Measurements from ENCODE around the gene DCLRE1B. TPM values are rescaled to one million over a fixed set of nuclear protein-coding genes. Genes with fewer than 3 reads are reported as not detected.
A peak's percentile ranks its signal among the peaks of the same experiment; 100 is the strongest.

The DCLRE1B gene
- total RNA-seq, 1 donor from 2014 or later: 21.5 TPM

DNA sequence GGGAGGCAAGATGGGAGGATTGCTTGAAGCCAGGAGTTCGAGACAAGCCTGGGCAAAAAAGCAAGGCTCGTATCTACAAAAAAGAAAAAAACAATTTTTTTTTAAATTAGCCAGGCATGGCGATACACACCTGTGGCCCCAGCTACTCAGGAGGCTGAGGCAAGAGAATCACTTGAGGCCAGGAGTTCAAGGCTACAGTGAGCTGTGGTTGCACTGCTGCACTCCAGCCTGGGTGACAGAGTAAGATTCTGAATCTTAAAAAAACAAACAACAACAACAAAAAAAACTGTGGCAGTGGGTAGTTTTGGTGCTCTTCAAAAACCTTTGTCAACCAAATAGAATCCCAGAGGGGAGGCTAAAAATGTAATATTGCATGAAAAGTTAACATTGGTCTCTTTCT is 34.3 kb upstream of the DCLRE1B start:
- no peak overlapping the region for H3K4me3 Mint-ChIP-seq
- H3K27me3 Mint-ChIP-seq (ENCODE audit: low read depth): no peaks in the 10 kb centered on the region

DNA sequence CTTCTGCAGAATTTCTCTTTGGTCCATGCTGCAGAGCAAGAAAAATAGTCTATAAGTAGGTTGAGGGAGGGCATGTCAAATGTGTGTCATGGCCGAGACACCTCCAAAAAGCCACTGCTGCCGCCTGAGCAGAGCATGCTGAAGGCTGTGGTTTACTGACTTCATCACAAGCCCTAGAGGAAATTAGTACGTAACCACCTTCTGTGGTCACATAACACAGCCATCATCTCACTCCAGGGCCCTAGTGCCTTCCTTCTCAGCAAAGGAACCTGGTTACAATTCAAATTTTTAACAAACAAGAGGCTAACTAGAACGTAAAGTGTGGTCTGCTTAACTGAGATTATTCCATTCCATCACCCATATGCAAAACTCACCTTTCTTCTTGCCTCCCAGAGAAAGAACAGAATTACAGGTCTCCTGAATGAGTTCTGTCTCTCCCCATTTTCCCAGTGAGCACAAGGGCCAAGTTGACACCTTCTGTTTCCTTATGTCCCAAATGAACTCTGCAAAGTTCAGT is 33.5 kb upstream of the DCLRE1B start, which contains the start of gene PTPN22:
TSS of gene PTPN22 (minus strand) at position 116 of the 517 bp plus-strand sequence.
- H3K4me1 Mint-ChIP-seq: no peaks in the 10 kb centered on the region
- DNase-seq (ENCODE audit: low read depth, low spot score): no peak
- H3K27ac Mint-ChIP-seq (ENCODE audit: unreplicated experiment): peak within 1 kb of the TSS; percentile 43
- H3K4me3 Mint-ChIP-seq: no peak within 1 kb of the TSS
- H3K27me3 Mint-ChIP-seq (ENCODE audit: low read depth): no peaks in the 10 kb centered on the region
- TF ChIP-seq, protein P1, sequence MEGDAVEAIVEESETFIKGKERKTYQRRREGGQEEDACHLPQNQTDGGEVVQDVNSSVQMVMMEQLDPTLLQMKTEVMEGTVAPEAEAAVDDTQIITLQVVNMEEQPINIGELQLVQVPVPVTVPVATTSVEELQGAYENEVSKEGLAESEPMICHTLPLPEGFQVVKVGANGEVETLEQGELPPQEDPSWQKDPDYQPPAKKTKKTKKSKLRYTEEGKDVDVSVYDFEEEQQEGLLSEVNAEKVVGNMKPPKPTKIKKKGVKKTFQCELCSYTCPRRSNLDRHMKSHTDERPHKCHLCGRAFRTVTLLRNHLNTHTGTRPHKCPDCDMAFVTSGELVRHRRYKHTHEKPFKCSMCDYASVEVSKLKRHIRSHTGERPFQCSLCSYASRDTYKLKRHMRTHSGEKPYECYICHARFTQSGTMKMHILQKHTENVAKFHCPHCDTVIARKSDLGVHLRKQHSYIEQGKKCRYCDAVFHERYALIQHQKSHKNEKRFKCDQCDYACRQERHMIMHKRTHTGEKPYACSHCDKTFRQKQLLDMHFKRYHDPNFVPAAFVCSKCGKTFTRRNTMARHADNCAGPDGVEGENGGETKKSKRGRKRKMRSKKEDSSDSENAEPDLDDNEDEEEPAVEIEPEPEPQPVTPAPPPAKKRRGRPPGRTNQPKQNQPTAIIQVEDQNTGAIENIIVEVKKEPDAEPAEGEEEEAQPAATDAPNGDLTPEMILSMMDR (conservative IDR thresholded peaks at IDR 0.05): no peak
- no peaks in the 10 kb centered on the region for H3K9me3 Mint-ChIP-seq
- H3K36me3 Mint-ChIP-seq (ENCODE audit: low read depth): no peaks in the 10 kb centered on the region

More for the DNA sequence above, 34.3 kb upstream of the DCLRE1B start:
- TF ChIP-seq, protein P1 (conservative IDR thresholded peaks at IDR 0.05): no peak
- Mint-ChIP-seq H3K9me3 (no peaks in the 10 kb centered on the region), H3K27ac (ENCODE audit: unreplicated experiment) (no peak overlapping the region), H3K36me3 (ENCODE audit: low read depth) (no peaks in the 10 kb centered on the region), H3K4me1 (no peaks in the 10 kb centered on the region)
- DNase-seq (ENCODE audit: low read depth, low spot score): no peak

DNA sequence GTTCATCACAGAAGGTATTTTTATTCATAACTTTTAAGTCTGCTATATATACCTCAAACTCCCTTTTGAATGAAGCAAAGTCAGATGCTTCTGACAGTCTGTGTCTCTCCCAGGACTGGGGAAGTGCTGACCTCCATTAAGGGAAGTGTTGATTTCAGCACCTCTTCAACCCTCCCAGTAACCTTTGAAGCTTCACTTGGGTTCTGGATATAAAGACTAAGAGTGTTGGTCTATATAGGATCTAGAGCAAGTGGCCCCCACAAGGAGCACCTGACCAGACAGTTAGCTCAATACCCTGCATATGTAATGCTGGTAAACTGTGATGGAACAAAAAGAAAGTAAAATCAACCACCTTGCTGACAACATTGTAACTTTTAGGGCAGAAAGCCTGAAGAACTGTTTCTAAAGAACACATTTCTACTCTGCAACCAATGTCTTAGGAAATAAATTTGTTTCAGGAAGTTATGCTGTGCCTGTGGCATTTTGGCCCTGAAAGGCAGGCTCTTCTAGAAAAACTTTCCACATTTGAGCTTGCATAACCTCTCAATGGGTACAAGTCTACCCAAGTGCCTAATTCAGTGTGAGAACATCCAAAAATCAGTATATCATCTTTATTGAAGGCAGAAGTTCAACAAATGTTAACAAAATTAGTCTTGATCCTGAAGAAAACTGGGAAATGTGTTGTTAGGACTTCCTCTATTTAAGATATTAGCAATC is 32.7 kb upstream of the DCLRE1B start:
- no peak overlapping the region for H3K4me3 Mint-ChIP-seq
- TF ChIP-seq, protein P1 (conservative IDR thresholded peaks at IDR 0.05): no peak
- DNase-seq (ENCODE audit: low read depth, low spot score): no peak
- H3K36me3 Mint-ChIP-seq (ENCODE audit: low read depth): no peaks in the 10 kb centered on the region
- H3K27me3 Mint-ChIP-seq (ENCODE audit: low read depth): no peaks in the 10 kb centered on the region
- no peak overlapping the region for H3K27ac Mint-ChIP-seq (ENCODE audit: unreplicated experiment)
- H3K9me3 Mint-ChIP-seq: no peaks in the 10 kb centered on the region
- H3K4me1 Mint-ChIP-seq: no peaks in the 10 kb centered on the region

DNA sequence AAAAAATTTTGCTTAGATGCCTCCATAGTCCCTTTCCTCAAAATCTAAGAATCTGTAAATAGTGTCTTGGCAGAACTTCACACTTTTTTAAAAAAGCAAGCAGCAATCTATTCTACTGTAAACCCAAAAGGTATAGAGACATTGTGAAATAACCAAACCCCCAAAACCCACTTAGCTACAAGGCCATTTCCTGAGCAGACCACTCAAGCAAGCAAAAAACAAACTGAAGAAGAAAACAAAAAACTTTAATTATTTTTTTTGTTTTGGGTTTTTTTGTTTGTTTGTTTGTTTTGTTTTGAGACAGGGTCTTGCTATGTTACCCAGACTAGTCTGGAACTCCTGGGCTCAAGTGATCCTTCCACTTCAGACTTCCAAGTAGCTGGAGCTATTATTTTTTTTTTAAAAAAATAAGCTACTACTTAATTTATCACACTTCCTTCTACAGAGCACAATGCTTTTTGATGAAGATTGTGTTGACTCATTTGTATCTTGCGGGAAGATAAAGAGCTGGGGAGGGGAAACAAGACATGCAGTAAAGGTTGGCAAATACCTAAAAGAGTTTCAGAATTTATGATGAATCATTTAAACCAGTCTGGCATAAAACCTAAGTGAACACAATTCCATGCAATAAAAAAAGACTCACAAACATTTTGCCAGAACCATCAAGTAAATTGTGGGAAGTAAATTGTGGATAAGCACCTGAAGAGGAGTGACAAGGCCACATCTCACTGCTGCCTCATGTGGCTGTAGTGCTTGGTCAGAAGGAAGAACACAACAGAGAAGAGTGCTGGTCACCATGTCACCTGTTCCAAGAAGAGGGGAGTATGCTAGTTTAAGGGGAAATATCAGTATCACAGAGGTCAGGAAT is 30.9 kb upstream of the DCLRE1B start:
- DNase-seq (ENCODE audit: low read depth, low spot score): no peak

DNA sequence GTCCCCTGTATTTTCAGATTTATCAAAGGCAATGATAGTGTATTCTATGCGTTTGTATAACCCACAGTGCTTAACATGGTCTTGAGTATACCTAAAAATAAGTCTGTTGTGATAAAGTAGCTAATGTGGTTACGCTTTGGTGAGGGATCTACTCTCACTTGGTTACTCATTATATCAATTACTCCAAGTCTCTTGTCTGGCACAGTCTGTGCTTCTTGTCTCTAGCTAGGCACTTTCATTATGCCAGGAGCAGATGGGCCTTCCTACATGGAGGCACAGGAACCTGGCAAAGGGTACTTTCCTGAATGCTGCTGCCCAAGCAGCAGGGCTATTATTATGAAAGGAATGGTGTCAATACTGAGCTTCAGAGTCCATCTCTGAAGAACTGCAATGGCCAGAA is 29.4 kb upstream of the DCLRE1B start:
- TF ChIP-seq, protein P1 (conservative IDR thresholded peaks at IDR 0.05): no peak
- H3K36me3 Mint-ChIP-seq (ENCODE audit: low read depth): no peaks in the 10 kb centered on the region
- H3K9me3 Mint-ChIP-seq: peaks cover 5% of the 10 kb centered on the region

More for the DNA sequence above, 30.9 kb upstream of the DCLRE1B start:
- H3K36me3 Mint-ChIP-seq (ENCODE audit: low read depth): no peaks in the 10 kb centered on the region
- no peaks in the 10 kb centered on the region for H3K4me1 Mint-ChIP-seq
- H3K27ac Mint-ChIP-seq (ENCODE audit: unreplicated experiment): no peak overlapping the region
- H3K4me3 Mint-ChIP-seq: no peak overlapping the region
- peaks cover 1% of the 10 kb centered on the region for H3K9me3 Mint-ChIP-seq
- TF ChIP-seq, protein P1 (conservative IDR thresholded peaks at IDR 0.05): no peak
- no peaks in the 10 kb centered on the region for H3K27me3 Mint-ChIP-seq (ENCODE audit: low read depth)

More for the DNA sequence above, 29.4 kb upstream of the DCLRE1B start:
- no peak overlapping the region for H3K4me3 Mint-ChIP-seq
- no peak overlapping the region for H3K27ac Mint-ChIP-seq (ENCODE audit: unreplicated experiment)
- no peak for DNase-seq (ENCODE audit: low read depth, low spot score)
- peaks cover under 1% of the 10 kb centered on the region for H3K4me1 Mint-ChIP-seq
- H3K27me3 Mint-ChIP-seq (ENCODE audit: low read depth): no peaks in the 10 kb centered on the region

All from neural crest cell (in vitro differentiated cells).